Measurements from ENCODE around the gene NQO2.
A peak's percentile ranks its signal among the peaks of the same experiment; 100 is the strongest.

The NQO2 gene

GRCh38 chr6:2984738-2985406 is 14.8 kb upstream of the NQO2 start:
- no peak overlapping the region for H2BK12ac ChIP-seq (ENCODE audit: low read length in 2 of 2)
- no peak overlapping the region for H3K18ac ChIP-seq (ENCODE audit: low read depth in 1 of 2, low read length in 2 of 2)
- H3K4me1 ChIP-seq (ENCODE audit: control insufficient read depth, insufficient read depth, low read depth, low read length) = peaks cover 5% of the 10 kb centered on the region
- no peaks in the 10 kb centered on the region for H3K36me3 ChIP-seq (ENCODE audit: control insufficient read depth in 1 of 2, insufficient read depth in 2 of 2, low read depth in 1 of 2, low read length in 2 of 2)
- no peak overlapping the region for H3K4me2 ChIP-seq (ENCODE audit: low read length, poor library complexity, severe bottlenecking)
- 83% methylated on average over 12 of the region's 12 CpGs for WGBS
- no peak overlapping the region for H2BK5ac ChIP-seq (ENCODE audit: low read depth, low read length, poor library complexity, severe bottlenecking)
- no peak overlapping the region for H3K27ac ChIP-seq (ENCODE audit: low read length, poor library complexity, severe bottlenecking)
- no peak overlapping the region for H3K4me3 ChIP-seq (ENCODE audit: insufficient read depth in 1 of 2, low read depth in 1 of 2, low read length in 2 of 2)
- no peak overlapping the region for H3K4ac ChIP-seq (ENCODE audit: low read depth in 1 of 2, low read length in 2 of 2)
- H2BK120ac ChIP-seq (ENCODE audit: low read depth, low read length) = no peak overlapping the region
- H2AK5ac ChIP-seq (ENCODE audit: low read length, severe bottlenecking) = no peak overlapping the region
- H4K8ac ChIP-seq (ENCODE audit: low read length) = peak overlapping the region; percentile 38
- H3K9me3 ChIP-seq (ENCODE audit: control insufficient read depth, low read length) = no peaks in the 10 kb centered on the region
- no peak overlapping the region for H3K14ac ChIP-seq (ENCODE audit: low read length in 2 of 2)
- H3K27me3 ChIP-seq (ENCODE audit: control insufficient read depth in 1 of 2, insufficient read depth in 1 of 2, low read length in 2 of 2) = no peaks in the 10 kb centered on the region
- no peak for DNase-seq
- no peak overlapping the region for H3K23ac ChIP-seq (ENCODE audit: low read length in 2 of 2)
- H4K91ac ChIP-seq (ENCODE audit: low read length) = no peak overlapping the region
- H2BK15ac ChIP-seq (ENCODE audit: low read depth, poor library complexity, severe bottlenecking) = no peak overlapping the region
- H3K9ac ChIP-seq (ENCODE audit: low read length) = no peak overlapping the region
- H3K79me1 ChIP-seq (replicated peaks; ENCODE audit: low read length, poor library complexity, severe bottlenecking) = no peaks in the 10 kb centered on the region
- no peak overlapping the region for H2AFZ ChIP-seq (ENCODE audit: low read depth, low read length)

- no peak overlapping the region for H3K4me3 ChIP-seq (ENCODE audit: insufficient read depth in 1 of 2, low read depth in 1 of 2, low read length in 2 of 2)
- H4K91ac ChIP-seq (ENCODE audit: low read length) = no peak overlapping the region
- peak overlapping the region in 1 of 2 experiments; percentile 73 for H3K4ac ChIP-seq (ENCODE audit: low read depth in 1 of 2, low read length in 2 of 2)
- H3K14ac ChIP-seq (ENCODE audit: low read length in 2 of 2) = no peak overlapping the region
- peak; percentile 24 for DNase-seq
- H3K27me3 ChIP-seq (ENCODE audit: control insufficient read depth in 1 of 2, insufficient read depth in 1 of 2, low read length in 2 of 2) = no peaks in the 10 kb centered on the region
- no peak overlapping the region for H2AK5ac ChIP-seq (ENCODE audit: low read length, severe bottlenecking)
- 64% methylated on average over 3 of the region's 4 CpGs for WGBS
- no peak overlapping the region for H2BK120ac ChIP-seq (ENCODE audit: low read depth, low read length)
- no peak overlapping the region for H2AFZ ChIP-seq (ENCODE audit: low read depth, low read length)
- H3K9me3 ChIP-seq (ENCODE audit: control insufficient read depth, low read length) = no peaks in the 10 kb centered on the region
- H3K27ac ChIP-seq (ENCODE audit: low read length, poor library complexity, severe bottlenecking) = no peak overlapping the region
- no peak overlapping the region for H3K23ac ChIP-seq (ENCODE audit: low read length in 2 of 2)
- H2BK5ac ChIP-seq (ENCODE audit: low read depth, low read length, poor library complexity, severe bottlenecking) = no peak overlapping the region
- no peak overlapping the region for H3K18ac ChIP-seq (ENCODE audit: low read depth in 1 of 2, low read length in 2 of 2)
- peak overlapping the region; percentile 19 for H4K8ac ChIP-seq (ENCODE audit: low read length)
- no peaks in the 10 kb centered on the region for H3K36me3 ChIP-seq (ENCODE audit: control insufficient read depth in 1 of 2, insufficient read depth in 2 of 2, low read depth in 1 of 2, low read length in 2 of 2)
- no peak overlapping the region for H3K9ac ChIP-seq (ENCODE audit: low read length)
- no peak overlapping the region for H2BK12ac ChIP-seq (ENCODE audit: low read length in 2 of 2)
- H2BK15ac ChIP-seq (ENCODE audit: low read depth, poor library complexity, severe bottlenecking) = no peak overlapping the region
- peaks cover 5% of the 10 kb centered on the region for H3K4me1 ChIP-seq (ENCODE audit: control insufficient read depth, insufficient read depth, low read depth, low read length)
- H3K4me2 ChIP-seq (ENCODE audit: low read length, poor library complexity, severe bottlenecking) = no peak overlapping the region
- H3K79me1 ChIP-seq (replicated peaks; ENCODE audit: low read length, poor library complexity, severe bottlenecking) = peaks cover 1% of the 10 kb centered on the region
Measured at GRCh38 chr6:2986722-2987221, 12.9 kb upstream of the NQO2 start.

DNA sequence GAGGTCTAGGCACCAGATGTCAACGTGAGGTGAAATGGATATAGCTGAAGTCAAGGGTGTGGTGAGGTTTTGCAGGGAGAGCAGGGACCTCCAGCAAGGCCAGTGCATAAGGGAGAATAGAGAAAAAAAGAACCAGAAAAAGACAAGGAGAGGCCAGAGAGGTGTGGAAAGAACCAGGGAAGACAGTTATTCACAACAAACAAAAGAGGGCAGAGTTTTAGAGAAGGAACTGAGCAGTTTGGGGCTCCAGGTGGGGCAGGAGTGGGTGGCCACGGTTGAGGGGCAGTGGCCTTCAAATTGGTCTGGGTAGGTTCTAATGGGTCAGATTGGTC is 11.6 kb upstream of the NQO2 start:
- 41% methylated on average over 2 of the region's 2 CpGs for WGBS

GRCh38 chr6:2988426-2989331 is 11.0 kb upstream of the NQO2 start:
- Histone ChIP-seq H3K14ac (ENCODE audit: low read length in 2 of 2) (peak overlapping the region in 1 of 2 experiments; percentile 81), H2AFZ (ENCODE audit: low read depth, low read length) (peak overlapping the region; percentile 94), H2BK15ac (ENCODE audit: low read depth, poor library complexity, severe bottlenecking) (peak overlapping the region; percentile 100), H2BK5ac (ENCODE audit: low read depth, low read length, poor library complexity, severe bottlenecking) (peak overlapping the region; percentile 83), H3K4me1 (ENCODE audit: control insufficient read depth, insufficient read depth, low read depth, low read length) (peaks cover 5% of the 10 kb centered on the region), H4K91ac (ENCODE audit: low read length) (peak overlapping the region; percentile 97), H4K8ac (ENCODE audit: low read length) (peak overlapping the region; percentile 99), H3K9me3 (ENCODE audit: control insufficient read depth, low read length) (no peaks in the 10 kb centered on the region), H2AK5ac (ENCODE audit: low read length, severe bottlenecking) (no peak overlapping the region), H3K23ac (ENCODE audit: low read length in 2 of 2) (peak overlapping the region in 1 of 2 experiments; percentile 72), H3K18ac (ENCODE audit: low read depth in 1 of 2, low read length in 2 of 2) (peak overlapping the region; percentile 95 to 99), H3K36me3 (ENCODE audit: control insufficient read depth in 1 of 2, insufficient read depth in 2 of 2, low read depth in 1 of 2, low read length in 2 of 2) (no peaks in the 10 kb centered on the region), H3K4ac (ENCODE audit: low read depth in 1 of 2, low read length in 2 of 2) (peak overlapping the region; percentile 24 to 99), H3K4me2 (ENCODE audit: low read length, poor library complexity, severe bottlenecking) (peak overlapping the region; percentile 89), H2BK120ac (ENCODE audit: low read depth, low read length) (peak overlapping the region; percentile 81), H2BK12ac (ENCODE audit: low read length in 2 of 2) (peak overlapping the region; percentile 70 to 92), H3K9ac (ENCODE audit: low read length) (peak overlapping the region; percentile 95), H3K27me3 (ENCODE audit: control insufficient read depth in 1 of 2, insufficient read depth in 1 of 2, low read length in 2 of 2) (no peaks in the 10 kb centered on the region), H3K4me3 (ENCODE audit: insufficient read depth in 1 of 2, low read depth in 1 of 2, low read length in 2 of 2) (peak overlapping the region; percentile 67 to 81), H3K79me1 (replicated peaks; ENCODE audit: low read length, poor library complexity, severe bottlenecking) (peaks cover 5% of the 10 kb centered on the region), H3K27ac (ENCODE audit: low read length, poor library complexity, severe bottlenecking) (peak overlapping the region; percentile 99)
- DNase-seq = peak; percentile 98
- 1% methylated on average over 51 of the region's 64 CpGs for WGBS

More for the DNA sequence above, 11.6 kb upstream of the NQO2 start:
- Histone ChIP-seq H2BK5ac (ENCODE audit: low read depth, low read length, poor library complexity, severe bottlenecking) (peak overlapping the region; percentile 83), H3K9ac (ENCODE audit: low read length) (peak overlapping the region; percentile 95), H2AK5ac (ENCODE audit: low read length, severe bottlenecking) (peak overlapping the region; percentile 28), H2BK120ac (ENCODE audit: low read depth, low read length) (peak overlapping the region; percentile 22), H3K27ac (ENCODE audit: low read length, poor library complexity, severe bottlenecking) (peak overlapping the region; percentile 98), H2BK12ac (ENCODE audit: low read length in 2 of 2) (peak overlapping the region; percentile 70 to 94), H4K8ac (ENCODE audit: low read length) (peak overlapping the region; percentile 77), H3K4ac (ENCODE audit: low read depth in 1 of 2, low read length in 2 of 2) (peak overlapping the region; percentile 69 to 81), H3K4me3 (ENCODE audit: insufficient read depth in 1 of 2, low read depth in 1 of 2, low read length in 2 of 2) (peak overlapping the region; percentile 67 to 81), H2BK15ac (ENCODE audit: low read depth, poor library complexity, severe bottlenecking) (peak overlapping the region; percentile 73), H3K23ac (ENCODE audit: low read length in 2 of 2) (no peak overlapping the region), H3K4me1 (ENCODE audit: control insufficient read depth, insufficient read depth, low read depth, low read length) (peaks cover 5% of the 10 kb centered on the region), H2AFZ (ENCODE audit: low read depth, low read length) (peak overlapping the region; percentile 94), H3K14ac (ENCODE audit: low read length in 2 of 2) (no peak overlapping the region), H3K9me3 (ENCODE audit: control insufficient read depth, low read length) (no peaks in the 10 kb centered on the region), H3K27me3 (ENCODE audit: control insufficient read depth in 1 of 2, insufficient read depth in 1 of 2, low read length in 2 of 2) (no peaks in the 10 kb centered on the region), H3K79me1 (replicated peaks; ENCODE audit: low read length, poor library complexity, severe bottlenecking) (peaks cover 5% of the 10 kb centered on the region), H3K36me3 (ENCODE audit: control insufficient read depth in 1 of 2, insufficient read depth in 2 of 2, low read depth in 1 of 2, low read length in 2 of 2) (no peaks in the 10 kb centered on the region), H4K91ac (ENCODE audit: low read length) (no peak overlapping the region), H3K4me2 (ENCODE audit: low read length, poor library complexity, severe bottlenecking) (peak overlapping the region; percentile 89), H3K18ac (ENCODE audit: low read depth in 1 of 2, low read length in 2 of 2) (peak overlapping the region; percentile 73 to 75)
- no peak for DNase-seq
